MG63 (cell line): ENCODE measurements around the gene LST1. TPM values are rescaled to one million over a fixed set of nuclear protein-coding genes. Genes with fewer than 3 reads are reported as not detected.
A peak's percentile ranks its signal among the peaks of the same experiment; 100 is the strongest.
"Not testable (repeated sequence)": the region's sequence is repeated elsewhere in the genome, so short reads cannot be mapped to it uniquely, and the experiment has no call there.

Experiments
- DNase-seq: peaks from one replicate; pipeline ENCODE4 v3.0.0-alpha.2; 2020
- H3K27me3 ChIP-seq: fragments of 250-450 bp; sonication (Bioruptor Pico); 2 replicates; pipeline ENCODE4 v1.5.1; 2020; ENCODE audit warnings: mild to moderate bottlenecking, moderate library complexity
- H3K36me3 ChIP-seq: fragments of 250-450 bp; sonication (Bioruptor Pico); 2 replicates; pipeline ENCODE4 v1.5.1; 2020; ENCODE audit warnings: mild to moderate bottlenecking, moderate library complexity
- H3K4me3 ChIP-seq: fragments of 250-450 bp; sonication (Bioruptor Pico); 2 replicates; pipeline ENCODE4 v1.5.1; 2020; ENCODE audit warnings: mild to moderate bottlenecking, moderate library complexity
- H3K9me3 ChIP-seq: fragments of 250-450 bp; sonication (Bioruptor Pico); 2 replicates; pipeline ENCODE4 v1.5.1; 2020; ENCODE audit warnings: mild to moderate bottlenecking, moderate library complexity
- total RNA-seq: library from RNA; depleted of rRNA; stranded (reverse); fragments of >200 nt; shearing (Covaris generic); gene quantifications from 2 replicates; pipeline ENCODE4 v1.2.3, GENCODE V29; 2014; ENCODE audit warnings: low replicate concordance; rRNA removed

Gene LST1
- not detected in 2 replicates for total RNA-seq

- H3K4me3 ChIP-seq = no peak within 1 kb of the TSS
- no peak for DNase-seq
- no peaks in the 10 kb centered on the region for H3K36me3 ChIP-seq
- H3K9me3 ChIP-seq = no peaks in the 10 kb centered on the region
- no peaks in the 10 kb centered on the region for H3K27me3 ChIP-seq
These were observed at the start of gene LST1 for GRCh38 chr6:31586008-31586407. TSS of gene LST1 (plus strand) at chr6:31586277. CDS start at chr6:31587300, 1,023 bp downstream.

- no peaks in the 10 kb centered on the region for H3K9me3 ChIP-seq
- peaks cover 74% of the 10 kb centered on the region for H3K36me3 ChIP-seq
- DNase-seq = no peak
- H3K27me3 ChIP-seq = no peaks in the 10 kb centered on the region
- H3K4me3 ChIP-seq = peak overlapping the region; percentile 89; the same call in 1 of the 2 replicates
These were observed 47.2 kb upstream of the LST1 start for GRCh38 chr6:31538805-31539400.

- Histone ChIP-seq H3K4me3 (peak overlapping the region; percentile 89), H3K27me3 (no peaks in the 10 kb centered on the region), H3K9me3 (no peaks in the 10 kb centered on the region), H3K36me3 (peaks cover 57% of the 10 kb centered on the region)
- DNase-seq = no peak
These were observed 45.4 kb upstream of the LST1 start for GRCh38 chr6:31540640-31541039.

GRCh38 chr6:31541059-31541657 is 44.9 kb upstream of the LST1 start:
- H3K9me3 ChIP-seq = no peaks in the 10 kb centered on the region
- H3K27me3 ChIP-seq = no peaks in the 10 kb centered on the region
- peak; percentile 24 for DNase-seq
- peak overlapping the region; percentile 89 for H3K4me3 ChIP-seq
- peaks cover 52% of the 10 kb centered on the region for H3K36me3 ChIP-seq

- no peaks in the 10 kb centered on the region for H3K9me3 ChIP-seq
- peaks cover 44% of the 10 kb centered on the region for H3K36me3 ChIP-seq
- H3K4me3 ChIP-seq = peak within 1 kb of the TSS; percentile 89
- H3K27me3 ChIP-seq = no peaks in the 10 kb centered on the region
- peak; percentile 92 for DNase-seq
These were observed 44.2 kb upstream of the LST1 start, which contains the start of gene DDX39B for GRCh38 chr6:31541658-31542521. TSS of gene DDX39B (minus strand) at chr6:31542003. CDS start at chr6:31540532, 1,471 bp downstream.

- no peak for DNase-seq
- Histone ChIP-seq H3K27me3 (no peaks in the 10 kb centered on the region), H3K9me3 (no peaks in the 10 kb centered on the region), H3K4me3 (no peak overlapping the region), H3K36me3 (peaks cover 28% of the 10 kb centered on the region)
These were observed 42.4 kb upstream of the LST1 start for GRCh38 chr6:31543639-31544038.

GRCh38 chr6:31544676-31545075 is 41.4 kb upstream of the LST1 start:
- Histone ChIP-seq H3K9me3 (no peaks in the 10 kb centered on the region), H3K36me3 (peaks cover 21% of the 10 kb centered on the region), H3K27me3 (no peaks in the 10 kb centered on the region), H3K4me3 (no peak overlapping the region)
- DNase-seq = no peak

GRCh38 chr6:31545291-31545690 is 40.8 kb upstream of the LST1 start:
- no peak for DNase-seq
- no peaks in the 10 kb centered on the region for H3K27me3 ChIP-seq
- no peaks in the 10 kb centered on the region for H3K9me3 ChIP-seq
- H3K36me3 ChIP-seq = peaks cover 15% of the 10 kb centered on the region
- no peak overlapping the region for H3K4me3 ChIP-seq

GRCh38 chr6:31546339-31546957 is 39.6 kb upstream of the LST1 start, which contains the start of gene ATP6V1G2:
TSS of gene ATP6V1G2 (minus strand) at chr6:31546608. CDS start at chr6:31546559, 49 bp downstream.
- H3K9me3 ChIP-seq = no peaks in the 10 kb centered on the region
- DNase-seq = peak; percentile 84
- no peaks in the 10 kb centered on the region for H3K27me3 ChIP-seq
- peaks cover 8% of the 10 kb centered on the region; the same call in 1 of the 2 replicates for H3K36me3 ChIP-seq
- peak within 1 kb of the TSS; percentile 61 for H3K4me3 ChIP-seq

GRCh38 chr6:31546958-31547726 is 38.9 kb upstream of the LST1 start, which contains the start of gene NFKBIL1:
TSS of gene NFKBIL1 (plus strand) at chr6:31547608. CDS start at chr6:31547695, 87 bp downstream.
- Histone ChIP-seq H3K36me3 (peaks cover 8% of the 10 kb centered on the region; the same call in 1 of the 2 replicates), H3K9me3 (no peaks in the 10 kb centered on the region), H3K27me3 (no peaks in the 10 kb centered on the region), H3K4me3 (peak within 1 kb of the TSS; percentile 61)
- peak; percentile 94 for DNase-seq

GRCh38 chr6:31547727-31548543 is 38.1 kb upstream of the LST1 start:
- Histone ChIP-seq H3K9me3 (no peaks in the 10 kb centered on the region), H3K36me3 (peaks cover 8% of the 10 kb centered on the region; the same call in 1 of the 2 replicates), H3K27me3 (no peaks in the 10 kb centered on the region), H3K4me3 (peak overlapping the region; percentile 61)
- no peak for DNase-seq

GRCh38 chr6:31548544-31548873 is 37.6 kb upstream of the LST1 start:
- H3K27me3 ChIP-seq = no peaks in the 10 kb centered on the region
- DNase-seq = no peak
- peaks cover 8% of the 10 kb centered on the region; the same call in 1 of the 2 replicates for H3K36me3 ChIP-seq
- no peaks in the 10 kb centered on the region for H3K9me3 ChIP-seq
- H3K4me3 ChIP-seq = peak overlapping the region; percentile 61

GRCh38 chr6:31551371-31551770 is 34.7 kb upstream of the LST1 start:
- not testable (repeated sequence) for H3K4me3 ChIP-seq, H3K36me3 ChIP-seq, H3K27me3 ChIP-seq, DNase-seq, H3K9me3 ChIP-seq

- H3K36me3 ChIP-seq = peaks cover 7% of the 10 kb centered on the region
- no peak for DNase-seq
These were observed 29.8 kb upstream of the LST1 start for GRCh38 chr6:31556307-31556706.

More at GRCh38 chr6:31556307-31556706, 29.8 kb upstream of the LST1 start:
- Histone ChIP-seq H3K9me3 (no peaks in the 10 kb centered on the region), H3K27me3 (no peaks in the 10 kb centered on the region), H3K4me3 (no peak overlapping the region)
